Choroid plexus epithelial cell (primary cell): ENCODE data around the gene CNIH3.

Experiments
- DNase-seq: peaks from one replicate; pipeline ENCODE4 v3.0.0-alpha.2; 2010; ENCODE audit warnings: low read depth
- H3K4me3 ChIP-seq: 2 replicates; pipeline ENCODE4 v1.5.1; 2011; ENCODE audit warnings: low read depth, mild to moderate bottlenecking, control low read depth, low read length, moderate library complexity
- CTCF ChIP-seq: conservative IDR thresholded peaks from 2 replicates; pipeline ENCODE4 v1.5.1; 2011; ENCODE audit warnings: low read depth, mild to moderate bottlenecking, control low read depth, inconsistent platforms, low read length, moderate library complexity

CNIH3 gene

GRCh38 chr1:224670506-224670905 lies 54.4 kb downstream of the CNIH3 start:
- H3K4me3 ChIP-seq, result no peak overlapping the region
- no peak for DNase-seq
- no peak for TF ChIP-seq CTCF

GRCh38 chr1:224671076-224671475 lies 55.0 kb downstream of the CNIH3 start:
- TF ChIP-seq CTCF, result no peak
- no peak overlapping the region for H3K4me3 ChIP-seq
- no peak for DNase-seq

GRCh38 chr1:224673141-224673540 lies 57.0 kb downstream of the CNIH3 start:
- no peak for DNase-seq
- TF ChIP-seq CTCF, result no peak
- no peak overlapping the region for H3K4me3 ChIP-seq

GRCh38 chr1:224675590-224675989 lies 59.5 kb downstream of the CNIH3 start:
- DNase-seq, result no peak
- H3K4me3 ChIP-seq, result no peak overlapping the region
- TF ChIP-seq CTCF, result no peak

- no peak overlapping the region for H3K4me3 ChIP-seq
- TF ChIP-seq CTCF, result no peak
- no peak for DNase-seq
These were observed 60.4 kb downstream of the CNIH3 start for GRCh38 chr1:224676551-224676950.

GRCh38 chr1:224678168-224678567 lies 62.1 kb downstream of the CNIH3 start:
- no peak for DNase-seq
- H3K4me3 ChIP-seq, result no peak overlapping the region
- no peak for TF ChIP-seq CTCF

- DNase-seq, result no peak
These were observed 63.5 kb downstream of the CNIH3 start for GRCh38 chr1:224679606-224680005.

More at GRCh38 chr1:224679606-224680005, 63.5 kb downstream of the CNIH3 start:
- H3K4me3 ChIP-seq, result no peak overlapping the region
- no peak for TF ChIP-seq CTCF
